ENCODE results near the gene PARP9. TPM values are rescaled to one million over a fixed set of nuclear protein-coding genes. Genes with fewer than 3 reads are reported as not detected.
"Not testable (repeated sequence)": the region's sequence is repeated elsewhere in the genome, so short reads cannot be mapped to it uniquely, and the experiment has no call there.

PARP9 gene
- total RNA-seq, 1 donor from 2014 or later: 39.0 TPM

DNA sequence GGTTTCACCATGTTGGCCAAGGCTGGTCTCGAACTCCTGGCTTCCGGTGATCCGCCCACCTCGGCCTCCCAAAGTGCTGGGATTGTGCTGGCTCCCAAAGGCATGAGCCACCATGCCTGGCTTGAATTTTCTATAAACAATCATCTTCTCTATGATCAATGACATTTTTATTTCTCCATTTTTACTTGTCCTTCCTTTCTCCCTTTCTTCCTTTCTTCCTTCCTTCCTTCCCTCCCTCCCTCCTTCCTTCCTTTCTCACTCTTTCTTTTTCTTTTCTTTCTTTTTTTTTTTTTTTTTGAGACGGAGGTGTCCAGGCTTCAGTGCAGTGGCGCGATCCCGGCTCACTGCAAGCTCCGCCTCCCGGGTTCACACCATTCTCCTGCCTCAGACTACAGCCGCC is 40.8 kb downstream of the PARP9 start:
- ATAC-seq (no peak), DNase-seq (ENCODE audit: low spot score) (no peak)

DNA sequence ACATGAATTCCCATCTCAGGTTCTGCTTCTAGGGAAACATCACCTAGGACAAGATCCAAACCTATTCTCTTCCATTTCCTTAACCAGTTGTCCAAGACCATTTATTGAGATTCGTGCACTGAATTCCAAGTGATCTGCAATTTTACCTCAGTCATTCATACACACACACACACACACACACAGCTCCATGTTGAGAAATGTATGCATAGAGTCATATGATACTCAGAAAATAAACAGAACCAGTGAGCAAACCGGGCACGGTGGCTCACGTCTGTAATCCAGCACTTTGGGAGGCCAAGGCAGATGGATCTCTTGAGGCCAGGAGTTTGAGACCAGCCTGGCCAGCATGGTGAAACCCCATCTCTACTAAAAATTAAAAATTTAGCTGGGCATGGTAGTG is 43.2 kb downstream of the PARP9 start:
- no peak for ATAC-seq
- DNase-seq (ENCODE audit: low spot score): no peak

DNA sequence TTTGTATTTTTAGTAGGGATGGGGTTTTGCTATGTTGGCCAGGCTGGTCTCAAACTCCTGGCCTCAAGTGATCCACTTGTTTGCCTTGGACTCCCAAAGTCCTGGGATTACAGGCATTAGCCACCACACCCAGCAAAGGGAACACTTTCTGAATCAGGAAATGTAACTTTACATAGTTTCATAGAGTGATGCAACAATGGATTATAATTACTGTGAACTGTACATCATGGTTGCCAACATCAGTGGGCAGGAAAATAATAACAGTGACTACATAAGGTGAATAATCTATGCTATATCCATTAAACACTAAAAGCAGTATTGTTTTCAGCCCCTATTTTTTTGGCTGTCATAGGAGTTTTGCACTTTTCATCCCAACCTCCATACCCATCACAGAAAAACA is 44.4 kb downstream of the PARP9 start:
- no peak for ATAC-seq
- no peak for DNase-seq (ENCODE audit: low spot score)

DNA sequence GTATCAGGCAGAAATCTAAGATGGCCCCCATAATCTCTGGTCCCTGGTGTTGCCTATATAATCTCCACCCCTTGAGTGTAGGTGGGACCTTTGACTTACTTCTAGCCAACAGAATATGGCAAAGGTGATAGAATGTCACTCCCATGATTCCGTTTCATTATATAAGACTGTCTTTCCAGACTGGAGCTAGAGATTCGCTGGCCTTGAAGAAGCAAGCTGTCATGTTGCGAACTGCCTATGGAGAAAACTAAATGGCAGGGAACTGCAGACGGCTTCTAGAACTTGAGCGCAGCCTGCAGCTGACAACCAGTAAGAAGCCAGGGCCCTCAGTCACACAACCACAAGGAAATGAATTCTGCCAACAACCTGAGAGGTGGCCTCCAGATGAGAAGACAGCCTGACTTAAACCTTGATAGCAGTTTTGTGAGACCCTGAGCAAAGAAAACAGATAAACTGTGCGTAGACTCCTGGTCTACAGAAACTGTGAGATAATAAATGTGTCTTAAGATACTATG is 47.2 kb downstream of the PARP9 start:
- DNase-seq (ENCODE audit: low spot score) (no peak), ATAC-seq (no peak)

DNA sequence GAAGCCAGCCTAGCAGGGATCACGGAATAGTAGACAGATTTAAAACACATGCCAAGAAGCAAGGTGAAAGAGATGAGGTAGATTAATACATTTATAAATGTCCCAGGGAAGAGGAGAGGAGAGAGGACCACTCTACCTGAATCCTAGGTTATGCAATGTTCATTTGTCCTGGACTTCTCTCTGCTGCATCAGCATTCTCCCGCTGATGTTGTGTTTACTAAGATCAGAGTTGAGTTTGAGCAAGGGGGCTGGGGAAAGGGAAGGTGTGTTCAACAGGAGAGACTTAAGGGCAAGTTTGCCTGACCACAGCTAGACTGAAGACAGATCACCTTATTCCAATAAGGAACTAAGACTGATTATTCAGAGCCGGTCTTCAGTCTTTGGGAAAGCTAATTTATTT is 48.2 kb downstream of the PARP9 start:
- DNase-seq (ENCODE audit: low spot score) (peak; percentile 62), ATAC-seq (peak; percentile 46)

DNA sequence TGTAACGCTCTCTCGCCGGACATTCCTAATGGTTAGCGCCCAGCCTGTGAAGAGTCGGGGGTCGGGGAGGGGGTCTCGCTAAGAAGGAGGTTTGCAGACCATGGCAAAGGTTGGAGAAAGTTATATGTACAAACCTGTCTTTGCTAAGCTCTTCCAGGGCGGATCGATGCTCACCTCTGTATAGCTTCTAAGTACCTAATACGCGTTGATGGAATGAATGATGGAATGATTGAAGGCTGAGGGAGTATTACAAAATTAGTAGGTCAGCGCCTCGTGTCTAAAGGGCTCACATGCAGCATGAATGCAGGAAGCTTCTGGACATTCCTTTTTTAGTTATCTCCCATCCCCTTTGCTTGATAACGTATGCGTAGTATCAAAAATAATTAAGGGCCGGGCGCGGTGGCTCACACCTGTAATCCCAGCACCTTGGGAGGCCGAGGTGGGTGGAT is 49.1 kb downstream of the PARP9 start:
- ATAC-seq (peak; percentile 10), DNase-seq (ENCODE audit: low spot score) (no peak)

DNA sequence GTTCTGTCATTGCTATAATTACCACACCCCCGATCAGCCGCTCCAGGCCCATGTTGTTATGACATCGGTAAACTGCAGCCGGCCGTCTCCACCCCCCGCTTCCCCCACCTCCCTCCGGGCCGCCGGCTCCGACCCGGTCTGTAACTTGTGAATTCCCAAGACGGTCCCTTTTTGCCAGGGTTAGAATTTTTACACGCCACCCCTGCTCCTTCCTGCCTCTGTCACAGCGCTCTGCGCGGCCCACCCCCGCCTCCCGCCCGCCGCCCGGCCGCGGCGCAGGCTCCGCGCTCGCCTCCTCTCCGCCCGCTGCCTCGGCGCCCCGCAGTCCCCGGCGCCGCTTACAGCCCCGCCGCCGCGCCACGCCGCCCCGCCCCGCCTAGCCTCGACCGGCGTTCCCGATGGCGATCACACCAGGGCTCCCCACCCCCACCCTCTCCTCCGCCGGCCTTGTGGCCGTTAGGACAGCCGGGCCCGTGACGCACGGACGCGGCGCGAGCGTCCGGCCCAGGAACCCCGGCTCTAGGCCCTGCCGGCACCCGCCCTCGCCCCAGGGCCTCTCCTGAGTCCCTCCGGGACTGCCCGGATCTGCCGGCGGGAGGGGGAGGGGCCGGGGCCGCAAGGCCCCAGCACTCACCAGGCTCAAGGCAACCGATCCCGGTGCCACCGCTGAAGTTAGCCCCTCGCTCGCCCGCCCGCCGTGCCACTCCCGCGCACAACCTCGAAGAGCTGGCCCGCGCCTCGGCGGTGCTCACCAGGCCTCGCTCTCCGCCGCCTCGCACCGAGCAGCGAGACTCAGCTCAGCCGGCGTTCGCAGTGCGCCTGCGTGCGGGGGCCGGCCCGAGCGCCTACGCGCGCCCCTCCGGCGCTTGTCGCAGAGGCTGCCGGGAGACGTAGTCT is 49.7 kb downstream of the PARP9 start, which contains the start of gene KPNA1:
Gene KPNA1, minus strand, starts transcription at position 817 of the 897 bp plus-strand sequence. CDS start 18,374 bp downstream, outside the sequence.
- peak; percentile 88 for DNase-seq (ENCODE audit: low spot score)

DNA sequence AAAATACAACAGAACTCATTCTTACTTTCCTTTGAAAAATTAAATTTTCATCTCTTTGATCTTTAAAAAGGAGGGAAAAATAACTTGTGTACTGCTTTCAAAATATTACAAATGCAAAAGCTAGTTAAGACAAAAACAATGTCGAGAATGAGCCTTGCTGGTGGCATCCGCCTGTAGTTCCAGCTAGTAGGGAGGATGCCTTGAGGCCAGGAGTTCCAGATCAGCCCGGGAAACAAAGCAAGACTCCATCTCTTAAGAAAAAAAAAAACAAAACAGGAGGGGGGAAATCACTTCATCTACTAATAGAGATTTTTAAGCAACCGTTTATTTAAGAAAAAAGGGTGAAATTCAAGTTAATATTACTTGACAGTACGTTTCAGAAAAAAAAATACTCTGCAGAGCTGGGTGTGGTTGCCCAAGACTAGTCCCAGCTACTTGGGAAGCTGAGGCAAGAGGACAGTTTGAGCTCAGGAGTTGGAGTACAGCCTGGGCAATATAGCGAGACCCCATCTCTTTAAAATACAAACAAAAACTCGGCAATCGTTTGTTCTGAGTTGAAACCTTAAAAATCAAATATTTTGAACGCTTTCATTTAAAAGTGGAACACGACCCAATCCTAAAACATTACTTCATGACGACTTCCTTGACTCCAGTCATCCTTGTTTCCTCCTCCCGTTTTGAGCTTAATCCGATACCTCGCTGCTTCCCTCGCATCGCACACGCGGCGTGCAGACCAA is 50.5 kb downstream of the PARP9 start:
- ATAC-seq (no peak), DNase-seq (ENCODE audit: low spot score) (no peak)

More for the DNA sequence above, 49.7 kb downstream of the PARP9 start, which contains the start of gene KPNA1:
- peak; percentile 90 for ATAC-seq

DNA sequence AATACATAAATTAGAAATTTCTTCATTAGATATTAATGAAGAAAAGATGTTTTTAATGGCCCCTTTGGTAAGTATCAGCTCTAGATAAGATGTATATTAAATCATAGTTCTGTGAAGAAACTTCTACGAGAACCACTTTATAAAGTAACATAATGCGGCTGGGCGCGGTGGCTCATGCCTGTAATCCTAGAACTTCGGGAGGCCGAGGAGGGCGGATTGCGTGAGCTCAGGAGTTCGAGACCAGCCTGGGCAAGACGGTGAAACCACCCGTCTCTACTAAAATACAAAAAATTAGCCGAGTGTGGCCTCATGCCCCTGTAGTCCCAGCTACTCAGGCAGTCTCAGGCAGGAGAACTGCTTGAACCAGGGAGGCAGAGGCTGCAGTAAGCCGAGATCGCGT is 51.8 kb downstream of the PARP9 start:
- ATAC-seq: no peak
- DNase-seq (ENCODE audit: low spot score): no peak

DNA sequence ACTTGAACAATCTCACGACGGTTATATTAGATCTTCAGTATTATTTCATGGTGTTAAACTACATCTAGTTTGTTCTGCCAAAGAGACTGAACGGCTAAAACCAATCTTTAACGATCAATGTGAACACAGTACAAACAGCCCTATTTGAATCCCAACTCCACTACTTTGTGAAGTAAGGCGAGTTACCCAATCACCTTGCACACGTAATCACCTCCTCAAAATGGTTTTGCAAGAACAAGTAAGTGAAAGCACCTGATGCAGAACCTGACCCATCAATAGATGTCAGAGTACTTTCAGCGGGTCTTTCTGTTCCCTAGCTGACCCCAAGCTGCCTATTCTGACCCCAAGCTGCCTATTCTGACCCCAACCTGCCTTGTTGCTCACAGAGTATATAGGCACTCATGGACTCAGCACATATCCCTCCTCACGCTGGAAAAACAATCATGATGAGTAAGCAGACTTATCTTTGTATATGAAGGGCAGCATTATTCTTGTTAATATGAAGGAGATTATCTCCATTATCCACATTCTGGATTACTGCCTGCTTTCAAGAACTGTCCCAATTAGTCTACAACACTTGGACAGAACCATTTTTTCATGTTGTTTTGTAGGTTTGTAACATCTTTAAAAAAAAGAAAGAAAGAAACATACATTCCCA is 53.1 kb downstream of the PARP9 start:
- peak; percentile 35 for ATAC-seq
- DNase-seq (ENCODE audit: low spot score): peak; percentile 65

DNA sequence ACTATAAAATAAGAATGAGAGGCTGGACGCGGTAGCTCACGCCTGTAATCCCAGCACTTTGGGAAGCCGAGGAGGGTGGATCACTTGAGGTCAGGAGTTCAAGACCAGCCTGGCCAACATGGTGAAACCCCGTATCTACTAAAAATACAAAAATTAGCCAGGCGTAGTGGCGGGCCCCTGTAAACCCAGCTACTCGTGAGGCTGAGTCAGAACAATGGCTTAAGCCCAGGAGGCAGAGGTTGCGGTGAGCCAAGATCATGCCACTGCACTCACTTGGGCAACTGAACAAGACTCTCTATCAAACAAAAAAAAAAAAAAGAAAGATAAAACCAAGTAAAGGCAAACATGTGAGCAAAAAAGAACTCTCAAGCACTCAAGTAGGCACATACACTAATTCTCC is 55.2 kb downstream of the PARP9 start:
- not testable (repeated sequence) for DNase-seq (ENCODE audit: low spot score); ATAC-seq

DNA sequence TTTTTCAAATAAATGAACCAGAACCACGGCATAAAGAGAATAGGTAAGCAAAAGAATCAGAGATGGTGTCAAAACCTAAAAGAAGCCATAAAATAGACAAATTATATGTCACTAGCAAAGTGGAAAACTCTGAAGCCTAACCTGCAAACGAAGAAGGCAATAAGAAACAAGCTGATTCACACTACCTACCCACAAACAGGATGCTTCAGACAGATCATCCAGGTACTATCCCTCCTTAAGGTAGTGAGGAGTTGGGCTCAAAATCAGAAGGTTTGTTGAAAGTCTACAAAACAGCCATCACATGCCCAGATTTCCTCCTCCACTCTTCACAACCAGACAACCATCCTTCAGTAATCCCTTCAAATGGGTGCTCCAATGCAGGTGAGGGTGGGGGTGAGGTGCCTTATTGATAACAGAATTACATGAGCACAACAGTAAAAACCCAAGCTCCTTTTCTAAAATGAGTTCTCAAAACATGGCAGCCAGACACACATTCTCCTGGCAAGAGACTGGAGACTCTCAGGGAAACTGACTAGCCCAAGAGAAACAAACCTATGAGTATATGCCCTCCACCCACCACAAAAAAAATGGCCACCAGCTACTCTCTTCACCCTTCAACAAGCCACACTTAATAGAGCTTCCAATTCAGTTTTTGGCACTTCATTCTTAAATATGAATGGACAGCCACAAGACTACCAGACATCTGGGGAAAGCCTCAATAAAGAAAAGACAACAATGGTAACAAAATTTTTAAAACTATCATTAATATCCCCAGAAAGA is 55.8 kb downstream of the PARP9 start:
- ATAC-seq: no peak
- DNase-seq (ENCODE audit: low spot score): no peak

DNA sequence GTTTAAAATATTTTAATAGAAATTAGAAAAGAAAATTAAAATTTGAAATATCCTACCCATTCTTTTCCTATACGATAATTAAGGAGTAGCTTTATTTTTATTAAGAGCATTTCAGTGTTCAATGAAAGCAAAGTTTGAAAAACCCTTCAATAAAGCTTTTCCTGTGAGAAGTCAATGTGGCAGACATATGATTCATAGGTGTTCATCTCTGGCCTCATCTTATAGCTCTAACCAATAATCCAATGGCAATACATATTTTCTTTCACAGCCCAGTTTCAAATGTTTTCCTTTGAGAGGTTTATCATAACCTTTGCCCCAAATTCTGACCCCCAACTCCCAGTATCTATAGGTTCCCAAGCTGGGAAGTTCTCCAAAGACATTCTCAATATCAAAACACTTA is 57.6 kb downstream of the PARP9 start:
- DNase-seq (ENCODE audit: low spot score) (no peak), ATAC-seq (no peak)

DNA sequence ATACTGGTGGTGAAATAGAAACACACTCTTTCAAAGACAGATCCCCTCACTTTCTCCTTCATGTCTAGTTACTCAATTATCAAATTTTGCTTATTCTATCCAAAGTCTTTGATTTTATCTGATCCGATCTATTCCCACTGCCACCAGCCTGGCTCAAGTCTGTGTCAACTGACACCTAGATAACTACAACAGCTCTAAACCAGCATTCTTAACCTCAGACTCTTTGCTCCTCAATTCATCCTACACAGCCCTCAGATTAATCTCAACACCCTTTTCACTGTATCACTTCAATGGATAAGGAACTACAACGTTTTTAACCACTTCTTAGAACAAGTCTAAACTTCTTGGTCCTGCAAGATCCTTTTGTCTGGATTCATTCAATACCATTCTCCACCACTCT is 58.4 kb downstream of the PARP9 start:
- ATAC-seq (peak; percentile 36), DNase-seq (ENCODE audit: low spot score) (no peak)

DNA sequence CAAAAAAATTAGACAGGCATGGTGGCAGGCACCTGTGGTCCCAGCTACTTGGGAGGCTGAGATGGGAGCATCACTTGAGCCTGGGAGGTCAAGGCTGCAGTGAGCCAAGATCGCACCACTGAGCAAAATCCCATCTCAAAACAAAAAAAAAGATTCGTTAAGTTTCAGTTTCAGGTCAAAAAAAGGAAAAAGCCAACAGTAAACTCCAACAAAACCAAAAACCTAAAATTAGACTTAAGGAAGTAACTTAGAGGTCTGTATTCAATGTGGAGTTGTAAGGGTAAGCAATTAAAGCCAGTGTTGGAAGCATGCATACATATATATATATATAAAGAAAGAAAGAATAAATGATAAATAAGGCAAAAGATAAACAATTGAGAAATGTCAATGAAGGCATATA is 61.2 kb downstream of the PARP9 start:
- DNase-seq (ENCODE audit: low spot score): no peak
- no peak for ATAC-seq

DNA sequence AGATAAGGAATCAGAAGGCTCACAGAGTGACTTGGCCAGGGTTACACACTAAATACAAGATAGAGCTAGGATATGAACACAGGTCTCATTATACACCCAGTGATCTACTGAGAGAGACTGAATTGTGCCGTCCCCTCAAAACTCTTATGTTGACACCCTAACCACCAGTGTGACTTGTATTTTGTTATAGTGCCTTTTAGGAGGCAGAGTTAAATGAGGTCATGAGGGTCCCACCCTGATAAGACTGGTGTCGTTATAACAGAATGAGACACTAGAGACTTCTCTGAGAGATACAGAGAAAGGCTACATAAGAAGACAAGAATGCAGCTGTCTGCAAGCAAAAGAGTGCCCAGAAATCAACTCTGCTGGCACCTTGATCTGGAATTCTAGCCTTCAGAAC is 62.0 kb downstream of the PARP9 start:
- ATAC-seq: no peak
- no peak for DNase-seq (ENCODE audit: low spot score)

DNA sequence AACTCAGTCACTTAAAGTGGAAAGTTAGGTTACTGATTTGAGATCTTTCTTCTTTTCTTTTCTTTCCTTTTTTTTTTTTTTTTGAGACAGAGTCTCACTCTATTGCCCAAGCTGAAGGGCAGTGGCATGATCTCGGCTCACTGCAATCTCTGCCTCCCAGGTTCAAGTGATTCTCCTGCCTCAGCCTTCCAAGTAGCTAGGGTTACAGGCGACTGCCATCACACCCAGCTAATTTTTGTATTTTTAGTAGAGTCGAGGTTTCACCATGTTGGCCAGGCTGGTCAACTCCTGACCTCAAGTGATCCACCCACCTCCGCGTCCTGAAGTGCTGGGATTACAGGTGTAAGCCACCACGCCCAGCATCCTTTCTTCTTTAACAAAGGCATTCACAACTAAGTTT is 63.1 kb downstream of the PARP9 start:
- DNase-seq (ENCODE audit: low spot score); ATAC-seq: not testable (repeated sequence)

DNA sequence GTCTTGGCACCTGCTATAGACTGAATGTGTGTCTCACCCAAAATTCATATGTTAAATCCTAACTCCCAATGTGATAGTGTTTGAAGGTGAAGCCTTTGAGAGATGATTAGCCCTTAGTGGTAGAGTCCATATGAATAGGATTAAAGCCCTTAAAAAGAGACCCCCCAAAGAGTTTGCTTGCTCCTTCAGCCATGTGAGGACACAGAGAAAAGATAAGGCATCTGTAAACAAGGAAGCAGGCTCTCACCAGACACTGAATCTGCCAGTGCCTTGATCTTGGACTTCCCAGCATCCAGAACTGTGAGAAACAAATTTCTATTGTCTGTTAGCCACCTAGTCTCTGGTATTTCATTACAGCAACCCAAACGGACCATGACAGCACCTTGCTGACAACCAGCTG is 65.9 kb downstream of the PARP9 start:
- ATAC-seq: no peak
- DNase-seq (ENCODE audit: low spot score): no peak

DNA sequence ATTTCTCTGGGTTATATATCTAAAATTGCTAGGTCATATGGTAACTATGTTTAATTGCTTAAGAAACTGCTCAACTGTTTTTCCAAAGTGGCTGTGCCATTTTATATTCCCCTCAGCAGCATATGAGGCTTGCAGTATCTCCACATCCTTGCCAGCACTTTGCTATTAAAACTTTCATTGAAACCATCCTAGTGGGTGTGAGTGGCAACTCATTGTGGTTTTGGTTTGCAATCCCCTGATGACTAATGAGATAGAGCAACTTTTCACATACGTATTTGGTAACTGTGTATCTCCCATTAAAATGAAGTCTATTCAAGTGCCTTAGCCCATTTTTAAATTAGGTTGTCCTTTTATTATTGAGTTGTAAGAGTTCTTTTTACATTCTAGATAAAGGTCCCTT is 66.7 kb downstream of the PARP9 start:
- no peak for DNase-seq (ENCODE audit: low spot score)

DNA sequence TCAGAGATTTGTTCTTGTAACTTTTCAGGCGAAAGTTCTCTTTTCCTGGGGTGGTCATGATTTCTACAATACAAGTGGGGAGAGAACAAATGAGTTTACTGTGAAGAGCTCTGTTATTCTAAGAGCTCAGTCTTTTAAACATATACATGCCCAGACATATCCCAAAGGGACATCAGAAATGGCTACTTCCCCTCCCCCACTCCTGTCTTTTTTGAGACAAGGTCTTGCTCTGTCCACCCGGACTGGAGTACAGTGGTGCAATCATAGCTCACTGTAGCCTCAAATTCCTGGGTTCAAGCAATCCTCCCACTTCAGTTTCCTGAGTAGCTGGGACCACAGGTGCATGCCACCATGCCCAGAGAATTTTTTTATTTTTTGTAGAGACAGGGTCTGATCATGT is 67.6 kb downstream of the PARP9 start:
- DNase-seq (ENCODE audit: low spot score) (no peak), ATAC-seq (no peak)

More for the DNA sequence above, 66.7 kb downstream of the PARP9 start:
- ATAC-seq: no peak
